Jurkat, Clone E6-1 (cell line): ENCODE data around the gene CNR2.
"Not testable (repeated sequence)": the region's sequence is repeated elsewhere in the genome, so short reads cannot be mapped to it uniquely, and the experiment has no call there.

Experiments used
- DNase-seq: peaks from one replicate; pipeline ENCODE4 v3.0.0-alpha.2; 2011; ENCODE audit warnings: low read depth, low spot score
- H3K4me3 ChIP-seq: 2 replicates; pipeline ENCODE4 v1.5.1; 2011; ENCODE audit warnings: mild to moderate bottlenecking, low read length, control low read depth, moderate library complexity

The CNR2 gene

DNA sequence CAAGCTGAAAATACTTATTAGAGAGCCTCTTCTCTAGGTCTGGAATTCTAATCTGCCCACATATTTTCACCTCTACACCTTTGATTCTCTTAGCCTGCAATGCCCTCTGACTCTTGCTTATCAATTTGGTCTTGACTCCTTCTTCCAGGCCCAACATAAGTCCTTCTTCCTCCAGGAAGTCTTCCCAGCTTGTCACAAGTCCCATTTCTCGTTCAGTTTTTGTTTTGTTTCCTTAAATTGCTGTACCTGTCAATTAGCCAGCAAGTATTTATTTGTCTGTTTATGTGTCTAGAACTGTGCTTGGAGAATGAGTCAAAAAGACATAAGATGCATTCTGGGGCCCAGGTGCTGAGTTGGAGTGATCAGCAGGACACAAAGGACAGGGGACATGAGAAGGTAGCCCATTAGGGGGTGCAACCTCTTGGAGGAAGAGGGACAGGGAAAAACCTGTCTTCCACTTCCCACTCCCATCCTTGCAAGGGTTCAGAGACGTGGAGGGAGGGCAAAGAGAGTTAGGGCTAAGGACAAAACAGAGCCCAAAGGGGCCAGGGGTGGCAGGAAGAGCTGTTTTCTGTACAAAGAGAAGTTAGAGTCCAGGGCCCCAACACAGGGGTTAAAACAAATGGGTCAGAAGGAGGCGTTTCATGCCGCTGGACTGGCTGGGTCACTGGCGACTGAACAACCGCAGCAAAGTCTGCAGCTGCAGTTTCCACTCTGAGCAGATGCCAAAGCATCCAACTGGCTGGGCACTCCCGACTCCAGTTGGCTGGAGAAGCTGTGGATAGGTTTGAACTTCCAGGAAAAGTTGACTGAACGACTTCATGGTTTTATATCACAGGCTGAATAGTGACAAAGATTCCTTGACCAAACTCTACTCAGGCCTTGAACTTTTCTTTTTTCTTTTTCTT lies 10.7 kb upstream of the CNR2 start:
- no peak for DNase-seq
- no peak overlapping the region for H3K4me3 ChIP-seq

DNA sequence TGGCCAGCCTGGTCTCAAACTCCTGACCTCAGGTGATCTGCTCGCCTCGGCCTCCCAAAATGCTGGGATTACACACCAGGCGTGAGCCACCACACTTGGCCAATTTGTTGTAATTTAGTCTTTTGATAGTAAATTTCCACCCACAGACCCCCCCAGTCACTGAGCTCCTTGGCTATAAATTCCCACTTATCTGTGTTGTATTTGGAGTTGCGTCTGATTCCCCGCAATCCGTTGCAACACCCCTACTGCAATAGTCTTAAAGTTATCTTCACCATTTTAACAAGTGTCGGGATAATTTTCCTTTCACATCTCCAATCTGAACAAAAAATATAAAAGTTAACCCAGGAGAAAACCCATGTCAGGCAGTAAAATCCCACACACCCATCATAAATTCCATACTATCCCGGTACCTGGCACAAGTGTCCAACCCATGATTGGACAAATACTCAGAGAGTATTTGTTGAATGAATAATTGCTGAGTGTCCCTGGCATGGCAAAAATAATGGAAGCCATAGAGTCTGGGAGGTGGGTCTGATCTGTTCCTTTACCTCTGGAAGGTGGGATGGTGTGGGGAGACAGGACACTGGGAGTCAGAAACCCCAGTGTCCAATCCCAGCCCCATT lies 9.3 kb upstream of the CNR2 start:
- H3K4me3 ChIP-seq = no peak overlapping the region
- DNase-seq = no peak

- no peak overlapping the region for H3K4me3 ChIP-seq
- DNase-seq = peak; percentile 77
Observed at GRCh38 chr1:23916209-23917131, 3.3 kb upstream of the CNR2 start.

GRCh38 chr1:23915466-23915865 lies 2.3 kb upstream of the CNR2 start:
- no peak for DNase-seq
- no peak overlapping the region for H3K4me3 ChIP-seq

GRCh38 chr1:23914921-23915320 lies 1.8 kb upstream of the CNR2 start:
- H3K4me3 ChIP-seq = no peak overlapping the region
- no peak for DNase-seq

DNA sequence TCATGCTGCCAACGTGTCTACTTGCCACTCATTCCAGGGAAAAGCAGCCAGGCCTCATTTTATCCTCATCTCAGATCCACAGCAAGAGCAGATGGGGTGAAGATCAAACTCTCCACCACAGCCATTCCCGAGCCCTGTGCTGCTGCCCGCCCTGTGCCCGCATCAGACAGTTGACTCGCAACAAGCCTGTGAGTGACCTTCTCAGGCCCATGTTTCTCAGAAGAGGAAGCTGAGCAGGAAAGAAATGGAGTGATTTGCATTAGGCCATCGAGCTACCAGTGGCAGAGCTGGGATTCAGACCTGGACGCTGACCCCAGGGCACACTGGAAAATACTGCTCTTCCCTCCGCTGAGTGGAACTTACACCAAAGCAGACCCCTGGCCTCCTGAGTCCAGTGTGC lies 1.2 kb downstream of the CNR2 start:
- DNase-seq = no peak
- H3K4me3 ChIP-seq = peak overlapping the region; percentile 55

- H3K4me3 ChIP-seq = peak overlapping the region; percentile 55
- DNase-seq = no peak
Observed at GRCh38 chr1:23910553-23911246, 2.5 kb downstream of the CNR2 start.

- peak overlapping the region; percentile 13; the same call in 1 of the 2 replicates for H3K4me3 ChIP-seq
- DNase-seq = no peak
Observed at GRCh38 chr1:23910144-23910543, 3.0 kb downstream of the CNR2 start.

DNA sequence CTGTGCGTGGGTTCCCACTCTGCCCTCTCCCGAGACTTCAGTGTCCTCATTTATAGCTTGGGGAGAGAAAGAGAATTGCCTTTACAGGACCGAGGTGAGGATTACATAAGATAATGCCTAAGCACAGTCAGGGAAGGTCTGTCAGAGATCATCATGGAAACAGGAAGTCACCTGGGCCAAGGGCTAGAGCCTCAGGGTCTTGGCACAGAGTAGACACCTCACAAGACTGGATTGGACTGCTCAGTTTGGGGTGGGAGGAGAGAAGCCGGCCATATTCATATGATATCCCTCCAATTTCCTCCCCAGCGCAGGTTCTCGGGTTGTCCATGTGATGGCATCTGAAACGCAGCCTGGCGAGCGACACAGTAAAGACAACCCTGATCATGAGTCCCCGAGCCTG lies 3.8 kb downstream of the CNR2 start:
- DNase-seq = no peak
- peak overlapping the region; percentile 41 for H3K4me3 ChIP-seq

DNA sequence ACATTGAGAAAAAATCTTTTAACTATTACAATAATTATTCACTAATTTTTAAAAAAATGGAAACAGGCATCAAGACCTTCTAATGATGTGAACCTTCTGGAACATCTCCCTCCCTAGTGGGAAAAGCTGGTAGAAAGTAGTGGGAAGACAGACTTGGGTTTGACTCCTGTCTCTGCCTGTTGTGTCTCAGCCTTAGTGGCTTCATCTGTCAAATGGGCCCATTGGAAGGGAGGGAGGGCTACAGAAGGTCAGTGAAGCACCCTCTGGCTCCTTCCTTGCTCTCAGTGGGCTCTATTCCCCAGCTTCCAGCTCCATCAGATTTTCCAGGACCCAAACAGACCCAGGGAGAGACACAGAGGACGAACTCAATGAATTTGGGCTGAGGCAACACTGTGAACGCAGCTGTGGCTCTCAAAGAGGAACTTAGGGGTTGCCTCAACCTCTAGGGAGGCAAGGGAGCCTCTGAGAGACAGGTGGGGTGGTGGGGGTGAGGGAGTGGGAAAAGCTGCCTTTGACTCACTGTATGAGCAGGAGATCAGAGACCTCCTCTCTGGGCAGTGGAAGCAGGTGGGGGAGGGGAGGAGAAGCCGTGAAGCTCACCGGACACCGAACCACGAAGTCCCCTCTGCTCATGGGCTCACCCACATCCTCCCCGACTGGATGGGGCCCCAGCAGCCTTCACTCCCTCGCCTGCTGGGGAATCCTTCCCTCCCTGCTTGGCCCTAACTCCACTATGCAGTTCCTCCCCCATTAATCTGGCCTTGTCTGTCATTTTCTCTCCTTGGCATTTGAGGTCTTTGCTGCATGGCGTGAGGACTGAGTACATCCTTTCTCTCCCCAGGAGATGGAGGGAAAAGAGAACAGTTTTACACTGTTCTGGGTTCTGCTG lies 4.5 kb downstream of the CNR2 start:
- peak; percentile 62 for DNase-seq

GRCh38 chr1:23906731-23907130 lies 6.4 kb downstream of the CNR2 start:
- no peak overlapping the region for H3K4me3 ChIP-seq
- DNase-seq = no peak

More for the DNA sequence above, 4.5 kb downstream of the CNR2 start:
- H3K4me3 ChIP-seq = peak overlapping the region; percentile 41

DNA sequence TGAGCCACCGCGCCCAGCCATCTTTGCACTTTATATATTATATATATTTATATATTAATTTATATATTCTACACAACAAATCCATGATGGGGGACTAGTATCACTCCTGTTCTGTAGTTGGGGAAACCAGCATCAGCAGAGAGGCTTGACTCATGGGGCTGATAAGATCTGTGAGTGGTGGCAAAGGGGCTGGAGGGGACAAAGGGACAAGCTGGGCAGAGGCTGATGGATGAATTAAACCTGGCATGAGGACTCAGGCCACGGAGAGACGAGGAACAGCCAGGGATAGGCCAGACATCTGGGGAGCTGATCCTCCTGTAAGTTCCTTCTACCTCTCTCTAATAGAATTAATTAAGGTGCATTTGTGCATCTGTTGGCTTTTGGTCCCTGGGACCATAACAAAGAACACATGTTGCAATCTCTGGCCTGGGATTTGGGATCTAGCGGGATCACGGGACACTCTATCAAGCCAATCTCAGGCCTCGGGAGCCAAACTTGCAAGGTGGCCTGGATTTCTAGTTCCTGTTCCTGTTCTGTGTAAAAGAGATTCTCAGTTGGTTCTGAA lies 7.6 kb downstream of the CNR2 start:
- no peak for DNase-seq
- no peak overlapping the region for H3K4me3 ChIP-seq

- DNase-seq = no peak
- no peak overlapping the region for H3K4me3 ChIP-seq
Observed at GRCh38 chr1:23904748-23905357, 8.3 kb downstream of the CNR2 start.

- H3K4me3 ChIP-seq = no peak overlapping the region
Observed at GRCh38 chr1:23903754-23904153, 9.4 kb downstream of the CNR2 start.

DNA sequence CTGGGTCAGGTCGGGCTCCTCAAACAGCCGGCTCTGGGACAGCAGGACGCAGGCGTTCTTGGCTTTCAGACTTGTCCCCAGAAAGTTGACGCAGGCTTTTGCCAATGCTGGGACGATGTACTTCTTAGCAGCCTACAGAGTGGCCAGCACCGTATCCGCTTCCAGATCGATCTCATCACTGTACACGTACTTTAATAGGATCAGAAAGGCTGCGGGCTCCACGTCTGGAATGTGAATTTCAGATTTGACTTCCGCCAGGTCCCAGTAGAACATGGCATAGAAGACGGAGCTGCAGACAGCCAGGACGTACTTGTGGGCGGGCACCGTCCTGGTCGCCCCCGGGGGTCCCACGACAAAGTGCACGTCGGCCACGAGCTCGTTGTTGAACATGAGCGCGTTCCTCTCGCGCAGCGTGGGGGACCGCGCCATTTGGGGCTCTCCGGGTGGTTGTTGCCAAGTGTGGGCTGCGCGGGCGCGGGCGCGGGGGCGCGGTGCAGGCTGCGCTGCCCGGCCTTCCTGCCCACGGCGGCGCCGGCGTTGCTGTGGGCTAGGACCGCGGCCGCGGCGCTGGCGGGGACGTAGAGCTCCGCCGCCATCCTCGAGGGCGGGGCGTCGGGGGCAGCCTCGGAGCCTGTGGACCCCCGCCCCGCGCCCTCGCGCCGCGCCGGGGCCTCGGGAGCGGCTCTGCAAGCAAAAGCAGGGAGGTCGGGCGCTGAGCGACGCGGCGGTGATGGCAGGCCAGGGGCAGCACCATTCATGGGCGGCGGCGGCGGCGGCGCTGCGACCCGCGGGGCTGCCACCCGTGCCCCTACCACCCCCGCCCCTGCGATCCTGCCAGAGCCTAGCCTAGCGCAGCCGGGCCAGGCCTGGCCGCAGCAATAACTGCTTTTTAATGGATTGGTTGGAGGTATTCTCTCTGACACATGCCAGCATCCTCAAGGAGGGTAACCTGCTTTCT lies 10.6 kb downstream of the CNR2 start:
- no peak overlapping the region for H3K4me3 ChIP-seq
- DNase-seq = no peak

More at GRCh38 chr1:23903754-23904153, 9.4 kb downstream of the CNR2 start:
- DNase-seq = no peak

- not testable (repeated sequence) for DNase-seq, H3K4me3 ChIP-seq
Observed at GRCh38 chr1:23900017-23900416, 13.1 kb downstream of the CNR2 start.
